Measurements from ENCODE around the gene CROCC. TPM values are rescaled to one million over a fixed set of nuclear protein-coding genes. Genes with fewer than 3 reads are reported as not detected.
"Not testable (repeated sequence)": the region's sequence is repeated elsewhere in the genome, so short reads cannot be mapped to it uniquely, and the experiment has no call there.

The CROCC gene
- polyA plus RNA-seq, 2 of the 4 experiments (the other 2 are of a cell fraction): 4.4 to 10.6 TPM

DNA sequence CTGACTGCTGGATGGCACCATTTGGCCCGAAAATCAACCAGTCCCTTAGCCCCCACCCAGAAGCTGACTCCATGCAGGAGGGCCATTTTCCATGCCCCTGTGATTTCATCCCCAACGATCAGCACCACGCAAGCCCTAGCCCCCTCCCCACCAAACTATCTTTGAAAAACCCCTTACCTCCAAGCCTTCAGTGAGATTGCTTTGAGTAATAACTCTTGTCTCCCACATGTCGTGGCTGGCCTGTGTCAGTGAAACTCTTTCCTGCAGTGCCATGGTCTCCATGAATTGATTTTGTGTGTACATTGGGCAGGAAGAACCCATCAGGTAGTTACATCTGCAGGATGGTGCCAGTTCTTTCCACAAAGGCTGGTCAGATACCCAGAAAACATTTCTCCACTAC lies 27.9 kb upstream of the CROCC start:
- 72% methylated on average over 4 of the region's 4 CpGs for WGBS (ENCODE audit: missing lambda C conversion rate)
- H3K4me2 ChIP-seq; FAIRE-seq; ATAC-seq; H3K4me3 ChIP-seq; H3K9me3 ChIP-seq; DNase-seq (ENCODE audit: low read depth in 1 of 2, low spot score in 1 of 2); POLR2A ChIA-PET; CTCF ChIA-PET; H3K27ac ChIP-seq: not testable (repeated sequence)
- H3K4me1 ChIP-seq: peaks cover 12% of the 10 kb centered on the region

DNA sequence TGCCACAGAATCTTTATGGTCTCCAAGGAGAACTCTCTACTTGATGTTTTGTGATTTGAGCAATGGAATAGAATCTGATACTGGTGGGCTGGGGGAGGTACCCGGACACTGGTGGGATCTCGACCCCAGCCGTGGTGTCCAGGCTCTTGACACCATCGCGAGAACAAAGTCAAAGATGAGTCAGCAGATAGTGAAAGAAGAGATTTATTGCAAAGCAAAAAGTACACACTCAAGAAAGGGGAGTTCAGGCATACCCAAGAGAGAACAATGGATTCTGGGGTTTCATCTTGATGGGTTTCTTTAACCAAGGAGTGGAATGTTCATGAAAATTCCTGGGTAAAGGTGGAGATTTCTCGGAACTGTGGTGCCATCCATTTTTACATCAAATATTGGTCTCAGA lies 27.4 kb upstream of the CROCC start:
- TF ChIP-seq MAFK (IDR thresholded peaks at IDR 0.05; ENCODE audit: partially characterized antibody): peak; percentile 35
- CTCF ChIA-PET; DNase-seq (ENCODE audit: low read depth in 1 of 2, low spot score in 1 of 2); POLR2A ChIA-PET; FAIRE-seq; ATAC-seq; H3K27ac ChIP-seq; H3K4me3 ChIP-seq; H3K9me3 ChIP-seq: not testable (repeated sequence)
- Histone ChIP-seq H3K4me2 (peak overlapping the region; percentile 84; the same call in 2 of the 3 replicates), H3K4me1 (peaks cover 12% of the 10 kb centered on the region)
- 65% methylated on average over 6 of the region's 6 CpGs for WGBS (ENCODE audit: missing lambda C conversion rate)

DNA sequence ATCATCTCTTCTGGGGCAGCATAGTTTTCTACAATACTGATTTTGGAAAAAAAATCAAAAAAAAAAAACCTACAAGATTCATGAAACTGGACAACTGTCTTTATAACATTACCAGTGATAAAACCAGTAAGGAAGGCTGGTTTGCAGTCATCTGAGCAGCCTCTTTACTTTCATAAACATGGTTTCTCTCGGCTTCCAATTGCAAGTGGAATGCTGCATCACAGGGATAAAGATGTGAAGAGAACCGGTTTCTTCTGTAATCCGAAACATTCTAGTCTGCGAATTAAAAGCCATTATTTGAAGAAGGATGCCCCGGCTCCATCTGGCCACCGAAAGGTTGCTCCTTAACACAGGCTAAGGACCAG lies 26.5 kb upstream of the CROCC start:
- CTCF ChIA-PET, FAIRE-seq: not testable (repeated sequence)

DNA sequence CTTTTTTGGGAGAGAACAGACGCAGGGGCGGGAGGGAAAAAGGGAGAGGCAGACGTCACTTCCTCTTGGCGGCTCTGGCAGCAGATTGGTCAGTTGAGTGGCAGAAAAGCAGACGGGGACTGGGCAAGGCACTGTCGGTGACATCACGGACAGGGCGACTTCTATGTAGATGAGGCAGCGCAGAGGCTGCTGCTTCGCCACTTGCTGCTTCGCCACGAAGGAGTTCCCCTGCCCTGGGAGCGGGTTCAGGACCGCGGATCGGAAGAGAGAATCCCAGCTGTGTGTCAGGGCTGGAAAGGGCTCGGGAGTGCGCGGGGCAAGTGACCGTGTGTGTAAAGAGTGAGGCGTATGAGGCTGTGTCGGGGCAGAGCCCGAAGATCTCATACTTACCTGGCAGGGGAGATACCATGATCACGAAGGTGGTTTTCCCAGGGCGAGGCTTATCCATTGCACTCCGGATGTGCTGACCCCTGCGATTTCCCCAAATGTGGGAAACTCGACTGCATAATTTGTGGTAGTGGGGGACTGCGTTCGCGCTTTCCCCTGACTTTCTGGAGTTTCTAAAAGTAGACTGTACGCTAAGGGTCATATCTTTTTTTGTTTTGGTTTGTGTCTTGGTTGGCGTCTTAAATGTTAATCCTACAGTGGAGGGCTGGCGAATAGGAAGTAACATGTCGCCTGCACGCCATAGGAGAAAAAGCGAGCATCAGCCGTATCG lies 26.0 kb upstream of the CROCC start, which contains the start of gene RNU1-2:
RNU1-2 (plus strand) TSS at position 383 of the 718 bp plus-strand sequence.
- CTCF ChIA-PET; H3K9me3 ChIP-seq; FAIRE-seq; TF ChIP-seq FOSL2 (IDR thresholded peaks at IDR 0.05): not testable (repeated sequence)
- ATAC-seq: peak; percentile 100
- Histone ChIP-seq H3K27ac (peak within 1 kb of the TSS; percentile 90 to 93), H3K4me3 (peak within 1 kb of the TSS; percentile 53), H3K4me1 (peaks cover 12% of the 10 kb centered on the region), H3K4me2 (peak within 1 kb of the TSS; percentile 91)
- 0% methylated on average over 21 of the region's 39 CpGs for WGBS (ENCODE audit: missing lambda C conversion rate)
- peak; percentile 61; the same call in 1 of the 2 replicates for TF ChIP-seq HOXB5 (CRISPR knock-in tag; IDR thresholded peaks at IDR 0.05)
- TF ChIP-seq MAZ (IDR thresholded peaks at IDR 0.05; ENCODE audit: borderline replicate concordance, low read depth, low read length): peak; percentile 54; the same call in 1 of the 2 replicates
- TF ChIP-seq, protein P1, sequence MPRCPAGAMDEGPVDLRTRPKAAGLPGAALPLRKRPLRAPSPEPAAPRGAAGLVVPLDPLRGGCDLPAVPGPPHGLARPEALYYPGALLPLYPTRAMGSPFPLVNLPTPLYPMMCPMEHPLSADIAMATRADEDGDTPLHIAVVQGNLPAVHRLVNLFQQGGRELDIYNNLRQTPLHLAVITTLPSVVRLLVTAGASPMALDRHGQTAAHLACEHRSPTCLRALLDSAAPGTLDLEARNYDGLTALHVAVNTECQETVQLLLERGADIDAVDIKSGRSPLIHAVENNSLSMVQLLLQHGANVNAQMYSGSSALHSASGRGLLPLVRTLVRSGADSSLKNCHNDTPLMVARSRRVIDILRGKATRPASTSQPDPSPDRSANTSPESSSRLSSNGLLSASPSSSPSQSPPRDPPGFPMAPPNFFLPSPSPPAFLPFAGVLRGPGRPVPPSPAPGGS (IDR thresholded peaks at IDR 0.05): peak; percentile 99
- peak; percentile 96 for TF ChIP-seq HOXA7 (CRISPR knock-in tag; IDR thresholded peaks at IDR 0.05)
- peak; percentile 60; the same call in 1 of the 2 replicates for TF ChIP-seq GATA3 (IDR thresholded peaks at IDR 0.05; ENCODE audit: borderline replicate concordance)
- TF ChIP-seq TP53 (CRISPR knock-in tag; IDR thresholded peaks at IDR 0.05): peak; percentile 74; the same call in 1 of the 2 replicates
- peak; percentile 17 for TF ChIP-seq CHD2 (IDR thresholded peaks at IDR 0.05; ENCODE audit: low read length, partially characterized antibody)
- TF ChIP-seq, protein P2, sequence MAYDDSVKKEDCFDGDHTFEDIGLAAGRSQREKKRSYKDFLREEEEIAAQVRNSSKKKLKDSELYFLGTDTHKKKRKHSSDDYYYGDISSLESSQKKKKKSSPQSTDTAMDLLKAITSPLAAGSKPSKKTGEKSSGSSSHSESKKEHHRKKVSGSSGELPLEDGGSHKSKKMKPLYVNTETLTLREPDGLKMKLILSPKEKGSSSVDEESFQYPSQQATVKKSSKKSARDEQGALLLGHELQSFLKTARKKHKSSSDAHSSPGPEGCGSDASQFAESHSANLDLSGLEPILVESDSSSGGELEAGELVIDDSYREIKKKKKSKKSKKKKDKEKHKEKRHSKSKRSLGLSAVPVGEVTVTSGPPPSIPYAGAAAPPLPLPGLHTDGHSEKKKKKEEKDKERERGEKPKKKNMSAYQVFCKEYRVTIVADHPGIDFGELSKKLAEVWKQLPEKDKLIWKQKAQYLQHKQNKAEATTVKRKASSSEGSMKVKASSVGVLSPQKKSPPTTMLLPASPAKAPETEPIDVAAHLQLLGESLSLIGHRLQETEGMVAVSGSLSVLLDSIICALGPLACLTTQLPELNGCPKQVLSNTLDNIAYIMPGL (CRISPR knock-in tag; IDR thresholded peaks at IDR 0.05; ENCODE audit: borderline replicate concordance): 0 out of 2 replicates have a peak, but pooled peaks have one; percentile 8
- TF ChIP-seq FOSL2 (CRISPR knock-in tag; IDR thresholded peaks at IDR 0.05): peak; percentile 60
- TF ChIP-seq, protein P3, sequence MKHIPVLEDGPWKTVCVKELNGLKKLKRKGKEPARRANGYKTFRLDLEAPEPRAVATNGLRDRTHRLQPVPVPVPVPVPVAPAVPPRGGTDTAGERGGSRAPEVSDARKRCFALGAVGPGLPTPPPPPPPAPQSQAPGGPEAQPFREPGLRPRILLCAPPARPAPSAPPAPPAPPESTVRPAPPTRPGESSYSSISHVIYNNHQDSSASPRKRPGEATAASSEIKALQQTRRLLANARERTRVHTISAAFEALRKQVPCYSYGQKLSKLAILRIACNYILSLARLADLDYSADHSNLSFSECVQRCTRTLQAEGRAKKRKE (CRISPR knock-in tag; IDR thresholded peaks at IDR 0.05; ENCODE audit: low read depth): peak; percentile 57; the same call in 1 of the 2 replicates
- TF ChIP-seq, protein P4, sequence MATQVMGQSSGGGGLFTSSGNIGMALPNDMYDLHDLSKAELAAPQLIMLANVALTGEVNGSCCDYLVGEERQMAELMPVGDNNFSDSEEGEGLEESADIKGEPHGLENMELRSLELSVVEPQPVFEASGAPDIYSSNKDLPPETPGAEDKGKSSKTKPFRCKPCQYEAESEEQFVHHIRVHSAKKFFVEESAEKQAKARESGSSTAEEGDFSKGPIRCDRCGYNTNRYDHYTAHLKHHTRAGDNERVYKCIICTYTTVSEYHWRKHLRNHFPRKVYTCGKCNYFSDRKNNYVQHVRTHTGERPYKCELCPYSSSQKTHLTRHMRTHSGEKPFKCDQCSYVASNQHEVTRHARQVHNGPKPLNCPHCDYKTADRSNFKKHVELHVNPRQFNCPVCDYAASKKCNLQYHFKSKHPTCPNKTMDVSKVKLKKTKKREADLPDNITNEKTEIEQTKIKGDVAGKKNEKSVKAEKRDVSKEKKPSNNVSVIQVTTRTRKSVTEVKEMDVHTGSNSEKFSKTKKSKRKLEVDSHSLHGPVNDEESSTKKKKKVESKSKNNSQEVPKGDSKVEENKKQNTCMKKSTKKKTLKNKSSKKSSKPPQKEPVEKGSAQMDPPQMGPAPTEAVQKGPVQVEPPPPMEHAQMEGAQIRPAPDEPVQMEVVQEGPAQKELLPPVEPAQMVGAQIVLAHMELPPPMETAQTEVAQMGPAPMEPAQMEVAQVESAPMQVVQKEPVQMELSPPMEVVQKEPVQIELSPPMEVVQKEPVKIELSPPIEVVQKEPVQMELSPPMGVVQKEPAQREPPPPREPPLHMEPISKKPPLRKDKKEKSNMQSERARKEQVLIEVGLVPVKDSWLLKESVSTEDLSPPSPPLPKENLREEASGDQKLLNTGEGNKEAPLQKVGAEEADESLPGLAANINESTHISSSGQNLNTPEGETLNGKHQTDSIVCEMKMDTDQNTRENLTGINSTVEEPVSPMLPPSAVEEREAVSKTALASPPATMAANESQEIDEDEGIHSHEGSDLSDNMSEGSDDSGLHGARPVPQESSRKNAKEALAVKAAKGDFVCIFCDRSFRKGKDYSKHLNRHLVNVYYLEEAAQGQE (IDR thresholded peaks at IDR 0.05): peak; percentile 76
- TF ChIP-seq FOSB (CRISPR knock-in tag; IDR thresholded peaks at IDR 0.05): peak; percentile 99
- TF ChIP-seq MAFK (IDR thresholded peaks at IDR 0.05; ENCODE audit: partially characterized antibody): peak; percentile 75
- TF ChIP-seq, protein P5, sequence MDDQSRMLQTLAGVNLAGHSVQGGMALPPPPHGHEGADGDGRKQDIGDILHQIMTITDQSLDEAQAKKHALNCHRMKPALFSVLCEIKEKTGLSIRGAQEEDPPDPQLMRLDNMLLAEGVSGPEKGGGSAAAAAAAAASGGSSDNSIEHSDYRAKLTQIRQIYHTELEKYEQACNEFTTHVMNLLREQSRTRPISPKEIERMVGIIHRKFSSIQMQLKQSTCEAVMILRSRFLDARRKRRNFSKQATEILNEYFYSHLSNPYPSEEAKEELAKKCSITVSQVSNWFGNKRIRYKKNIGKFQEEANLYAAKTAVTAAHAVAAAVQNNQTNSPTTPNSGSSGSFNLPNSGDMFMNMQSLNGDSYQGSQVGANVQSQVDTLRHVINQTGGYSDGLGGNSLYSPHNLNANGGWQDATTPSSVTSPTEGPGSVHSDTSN (IDR thresholded peaks at IDR 0.05): peak; percentile 74
- peak; percentile 96 for TF ChIP-seq RARB (CRISPR knock-in tag; IDR thresholded peaks at IDR 0.05)
- peak; percentile 99 to 100 for TF ChIP-seq JUN (IDR thresholded peaks at IDR 0.05)
- TF ChIP-seq TFCP2L1 (CRISPR knock-in tag; IDR thresholded peaks at IDR 0.05): peak; percentile 99
- DNase-seq (ENCODE audit: low read depth in 1 of 2, low spot score in 1 of 2): peak; percentile 56 to 97
- POLR2A ChIA-PET: interaction anchor here (0.6 to 1.7 kb wide), 8 partner anchors 8 to 382 kb away, joined by 3 to 10 read pairs (median 4); partner anchors contain the start of gene RNU1-1

More for the DNA sequence above, 26.5 kb upstream of the CROCC start:
- ATAC-seq; DNase-seq (ENCODE audit: low read depth in 1 of 2, low spot score in 1 of 2); H3K9me3 ChIP-seq: not testable (repeated sequence)
- peak overlapping the region; percentile 90 to 93 for H3K27ac ChIP-seq
- H3K4me3 ChIP-seq: peak overlapping the region; percentile 53
- H3K4me1 ChIP-seq: peaks cover 12% of the 10 kb centered on the region
- peak overlapping the region; percentile 84 for H3K4me2 ChIP-seq
- WGBS (ENCODE audit: missing lambda C conversion rate): 0% methylated on average over 5 of the region's 6 CpGs
- POLR2A ChIA-PET: interaction anchor here (0.6 to 0.7 kb wide), 5 partner anchors 9 to 274 kb away, joined by 3 to 4 read pairs (median 3); no protein-coding TSS in a partner anchor
- 0 out of 2 replicates have a peak, but pooled peaks have one; percentile 20 for TF ChIP-seq KDM5A (IDR thresholded peaks at IDR 0.05)
- 0 out of 2 replicates have a peak, but pooled peaks have one; percentile 23 for TF ChIP-seq PHF8 (IDR thresholded peaks at IDR 0.05; ENCODE audit: borderline replicate concordance, low read depth)
